ENCODE data around the gene DLGAP1.

GRCh38 chr18:3924455-3924854 is 530.7 kb downstream of the DLGAP1 start:
- TF ChIP-seq HDGF (IDR thresholded peaks at IDR 0.05): no peak
- no peak for TF ChIP-seq SMAD1 (IDR thresholded peaks at IDR 0.05; ENCODE audit: low read depth, partially characterized antibody)
